Measurements from ENCODE around the gene RPL36.

DNA sequence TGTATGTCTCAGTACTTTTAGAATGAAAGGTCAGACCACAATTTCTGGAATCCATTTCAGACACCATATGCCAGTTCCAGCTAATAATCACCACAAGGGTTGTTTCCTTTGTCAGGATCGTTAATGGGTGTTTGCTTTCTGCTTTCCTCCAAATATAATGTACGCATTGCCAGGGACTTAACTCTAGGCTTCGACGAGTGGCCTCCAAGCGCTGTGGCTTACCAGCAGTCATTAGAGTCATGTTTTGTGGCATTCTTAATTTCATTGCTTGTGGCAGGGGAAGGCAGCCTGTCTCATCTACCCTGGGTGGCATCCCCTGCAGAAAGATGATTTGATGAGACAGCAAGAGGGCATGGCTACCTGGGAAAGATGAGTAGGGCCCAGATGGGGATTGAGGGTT is 44.7 kb upstream of the RPL36 start:
- TF ChIP-seq, protein P1, sequence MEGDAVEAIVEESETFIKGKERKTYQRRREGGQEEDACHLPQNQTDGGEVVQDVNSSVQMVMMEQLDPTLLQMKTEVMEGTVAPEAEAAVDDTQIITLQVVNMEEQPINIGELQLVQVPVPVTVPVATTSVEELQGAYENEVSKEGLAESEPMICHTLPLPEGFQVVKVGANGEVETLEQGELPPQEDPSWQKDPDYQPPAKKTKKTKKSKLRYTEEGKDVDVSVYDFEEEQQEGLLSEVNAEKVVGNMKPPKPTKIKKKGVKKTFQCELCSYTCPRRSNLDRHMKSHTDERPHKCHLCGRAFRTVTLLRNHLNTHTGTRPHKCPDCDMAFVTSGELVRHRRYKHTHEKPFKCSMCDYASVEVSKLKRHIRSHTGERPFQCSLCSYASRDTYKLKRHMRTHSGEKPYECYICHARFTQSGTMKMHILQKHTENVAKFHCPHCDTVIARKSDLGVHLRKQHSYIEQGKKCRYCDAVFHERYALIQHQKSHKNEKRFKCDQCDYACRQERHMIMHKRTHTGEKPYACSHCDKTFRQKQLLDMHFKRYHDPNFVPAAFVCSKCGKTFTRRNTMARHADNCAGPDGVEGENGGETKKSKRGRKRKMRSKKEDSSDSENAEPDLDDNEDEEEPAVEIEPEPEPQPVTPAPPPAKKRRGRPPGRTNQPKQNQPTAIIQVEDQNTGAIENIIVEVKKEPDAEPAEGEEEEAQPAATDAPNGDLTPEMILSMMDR (conservative IDR thresholded peaks at IDR 0.05; ENCODE audit: low read depth in 2 of 2): no peak
- no peak for TF ChIP-seq EZH2 (IDR thresholded peaks at IDR 0.05; ENCODE audit: low read depth, unreplicated experiment)
- TF ChIP-seq, protein P2, sequence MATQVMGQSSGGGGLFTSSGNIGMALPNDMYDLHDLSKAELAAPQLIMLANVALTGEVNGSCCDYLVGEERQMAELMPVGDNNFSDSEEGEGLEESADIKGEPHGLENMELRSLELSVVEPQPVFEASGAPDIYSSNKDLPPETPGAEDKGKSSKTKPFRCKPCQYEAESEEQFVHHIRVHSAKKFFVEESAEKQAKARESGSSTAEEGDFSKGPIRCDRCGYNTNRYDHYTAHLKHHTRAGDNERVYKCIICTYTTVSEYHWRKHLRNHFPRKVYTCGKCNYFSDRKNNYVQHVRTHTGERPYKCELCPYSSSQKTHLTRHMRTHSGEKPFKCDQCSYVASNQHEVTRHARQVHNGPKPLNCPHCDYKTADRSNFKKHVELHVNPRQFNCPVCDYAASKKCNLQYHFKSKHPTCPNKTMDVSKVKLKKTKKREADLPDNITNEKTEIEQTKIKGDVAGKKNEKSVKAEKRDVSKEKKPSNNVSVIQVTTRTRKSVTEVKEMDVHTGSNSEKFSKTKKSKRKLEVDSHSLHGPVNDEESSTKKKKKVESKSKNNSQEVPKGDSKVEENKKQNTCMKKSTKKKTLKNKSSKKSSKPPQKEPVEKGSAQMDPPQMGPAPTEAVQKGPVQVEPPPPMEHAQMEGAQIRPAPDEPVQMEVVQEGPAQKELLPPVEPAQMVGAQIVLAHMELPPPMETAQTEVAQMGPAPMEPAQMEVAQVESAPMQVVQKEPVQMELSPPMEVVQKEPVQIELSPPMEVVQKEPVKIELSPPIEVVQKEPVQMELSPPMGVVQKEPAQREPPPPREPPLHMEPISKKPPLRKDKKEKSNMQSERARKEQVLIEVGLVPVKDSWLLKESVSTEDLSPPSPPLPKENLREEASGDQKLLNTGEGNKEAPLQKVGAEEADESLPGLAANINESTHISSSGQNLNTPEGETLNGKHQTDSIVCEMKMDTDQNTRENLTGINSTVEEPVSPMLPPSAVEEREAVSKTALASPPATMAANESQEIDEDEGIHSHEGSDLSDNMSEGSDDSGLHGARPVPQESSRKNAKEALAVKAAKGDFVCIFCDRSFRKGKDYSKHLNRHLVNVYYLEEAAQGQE (IDR thresholded peaks at IDR 0.05; ENCODE audit: unreplicated experiment): no peak
- no peak for TF ChIP-seq POLR2AphosphoS5 (IDR thresholded peaks at IDR 0.05; ENCODE audit: low read depth)
- no peak for TF ChIP-seq EZH2phosphoT487 (IDR thresholded peaks at IDR 0.05; ENCODE audit: unreplicated experiment)
- TF ChIP-seq, protein P3, sequence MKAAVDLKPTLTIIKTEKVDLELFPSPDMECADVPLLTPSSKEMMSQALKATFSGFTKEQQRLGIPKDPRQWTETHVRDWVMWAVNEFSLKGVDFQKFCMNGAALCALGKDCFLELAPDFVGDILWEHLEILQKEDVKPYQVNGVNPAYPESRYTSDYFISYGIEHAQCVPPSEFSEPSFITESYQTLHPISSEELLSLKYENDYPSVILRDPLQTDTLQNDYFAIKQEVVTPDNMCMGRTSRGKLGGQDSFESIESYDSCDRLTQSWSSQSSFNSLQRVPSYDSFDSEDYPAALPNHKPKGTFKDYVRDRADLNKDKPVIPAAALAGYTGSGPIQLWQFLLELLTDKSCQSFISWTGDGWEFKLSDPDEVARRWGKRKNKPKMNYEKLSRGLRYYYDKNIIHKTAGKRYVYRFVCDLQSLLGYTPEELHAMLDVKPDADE (IDR thresholded peaks at IDR 0.05): no peak
- no peak for TF ChIP-seq ZNF114 (CRISPR knock-in tag; IDR thresholded peaks at IDR 0.05)
- TF ChIP-seq CREB1 (CRISPR knock-in tag; IDR thresholded peaks at IDR 0.05; ENCODE audit: low read depth): no peak
- TF ChIP-seq ZNF331 (CRISPR knock-in tag; IDR thresholded peaks at IDR 0.05; ENCODE audit: low read depth): no peak
